WTC11 (cell line): ENCODE measurements around the gene CEACAM4. TPM values are rescaled to one million over a fixed set of nuclear protein-coding genes. Genes with fewer than 3 reads are reported as not detected.

Source experiments
- total RNA-seq: library from RNA; stranded (reverse); gene quantifications from 3 replicates; pipeline ENCODE4 v1.2.3, GENCODE V29; 2021

Gene CEACAM4
- total RNA-seq, 1 experiment from 2014 or later: not detected

Other genes with a start within 250 kb of the CEACAM4 start
- gene EXOSC5, start 229.7 kb downstream of the CEACAM4 start, total RNA-seq: 56.4 to 60.3 TPM (median 56.6 TPM) in 3 replicates
- gene BCKDHA, start 229.3 kb downstream of the CEACAM4 start, total RNA-seq: 18.8 to 34.8 TPM (median 32.6 TPM) in 3 replicates
- 0.96 to 2.3 TPM (median 1.2 TPM) in 3 replicates for gene B3GNT8, start 199.7 kb downstream of the CEACAM4 start, total RNA-seq
- 77.6 to 85.6 TPM (median 82.6 TPM) in 3 replicates for gene DMAC2, start 187.2 kb downstream of the CEACAM4 start, total RNA-seq
- gene ERICH4, start 183.9 kb downstream of the CEACAM4 start, total RNA-seq: 0.24 TPM in 1 of 3 replicates, not detected in the others
- 0.35 to 0.55 TPM in 2 of 3 replicates, not detected in the other for gene CEACAM21, start 50.9 kb downstream of the CEACAM4 start, total RNA-seq
- 0.15 to 0.21 TPM (median 0.18 TPM) in 3 replicates for gene CEACAM7, start 61.2 kb upstream of the CEACAM4 start, total RNA-seq
- gene CEACAM5, start 81.6 kb upstream of the CEACAM4 start, total RNA-seq: 0.23 to 1.3 TPM (median 0.46 TPM) in 3 replicates
- 0.37 to 0.53 TPM (median 0.41 TPM) in 3 replicates for gene CEACAM6, start 128.5 kb upstream of the CEACAM4 start, total RNA-seq
- gene CEACAM3, start 169.5 kb upstream of the CEACAM4 start, total RNA-seq: not detected in 3 replicates
- not detected in 3 replicates for gene LYPD4, start 217.6 kb upstream of the CEACAM4 start, total RNA-seq
- not detected in 3 replicates for gene DMRTC2, start 218.0 kb upstream of the CEACAM4 start, total RNA-seq
- gene RPS19, start 233.2 kb upstream of the CEACAM4 start, total RNA-seq: 3,152 to 3,787 TPM (median 3,713 TPM) in 3 replicates